IMR-90 (cell line): Measurements from ENCODE around the gene SLC8A1. TPM values are rescaled to one million over a fixed set of nuclear protein-coding genes. Genes with fewer than 3 reads are reported as not detected.

Experiments
- ATAC-seq: fragments of 200-7000 bp; cut with Tn5 transposase; 2 replicates; pipeline ENCODE4 v1.9.1; 2020; ENCODE audit warnings: low read depth, mild to moderate bottlenecking, moderate library complexity
- BruUV-seq: library from RNA; stranded (reverse); fragments of 400-500 nt; replicated peaks from 2 replicates; lab custom pipeline; 2021; lab: Mats Ljungman, UMichigan
- CTCF ChIA-PET: fragments of 300-600 bp; formaldehyde crosslinking; extraction: SDS; loops from one replicate; lab custom pipeline; 2021; ENCODE audit warnings: antibody characterized with exemption; lab: Yijun Ruan, JAX
- POLR2A ChIA-PET: fragments of 300-600 bp; sonication (Branson Sonifier 250); formaldehyde crosslinking; loops from one replicate; lab custom pipeline; 2022; ENCODE audit warnings: antibody characterized with exemption; ENCODE audit not compliant: unreplicated experiment; lab: Charles Lee
- DNase-seq: peaks from one replicate; pipeline ENCODE4 v3.0.0; 2013
- H2AFZ ChIP-seq: replicated peaks from 2 replicates; pipeline ENCODE3; 2013; ENCODE audit warnings: low read length, mild to moderate bottlenecking; ENCODE audit not compliant: poor library complexity
- H2AK5ac ChIP-seq: 2 replicates; pipeline ENCODE4 v1.6.1; 2013; ENCODE audit warnings: low read depth, low read length, inconsistent platforms
- H2AK9ac ChIP-seq: replicated peaks from 2 replicates; pipeline ENCODE3; 2013; ENCODE audit warnings: mild to moderate bottlenecking, low read depth, low read length, moderate library complexity; ENCODE audit not compliant: poor library complexity
- H2BK120ac ChIP-seq: 2 replicates; pipeline ENCODE4 v1.6.1; 2013; ENCODE audit warnings: low read depth, low read length, inconsistent platforms
- H2BK15ac ChIP-seq: 3 replicates; pipeline ENCODE4 v1.6.1; 2013; ENCODE audit warnings: low read depth, low read length, inconsistent platforms
- H2BK20ac ChIP-seq: 2 replicates; pipeline ENCODE4 v1.6.1; 2013; ENCODE audit warnings: low read depth, mild to moderate bottlenecking, inconsistent platforms, low read length, moderate library complexity
- H2BK5ac ChIP-seq: 2 replicates; pipeline ENCODE4 v1.6.1; 2013; ENCODE audit warnings: mild to moderate bottlenecking, low read depth, low read length, inconsistent platforms; ENCODE audit not compliant: poor library complexity, severe bottlenecking
- H3K14ac ChIP-seq: replicated peaks from 2 replicates; pipeline ENCODE4 v1.6.1; 2013; ENCODE audit warnings: low read depth, low read length, inconsistent platforms
- H3K18ac ChIP-seq: 2 replicates; pipeline ENCODE4 v1.6.1; 2013; ENCODE audit warnings: low read depth, low read length, control low read depth
- H3K23ac ChIP-seq: 2 replicates; pipeline ENCODE4 v1.6.1; 2013; ENCODE audit warnings: low read depth, low read length, inconsistent platforms
- H3K27ac ChIP-seq: 2 replicates; pipeline ENCODE4 v1.5.1; 2013; ENCODE audit warnings: mild to moderate bottlenecking, control low read depth, low read length; ENCODE audit not compliant: insufficient read depth
- H3K27me3 ChIP-seq: 2 replicates; pipeline ENCODE4 v1.6.1; 2013; ENCODE audit warnings: low read length; ENCODE audit not compliant: control insufficient read depth, insufficient read depth
- H3K36me3 ChIP-seq: 2 replicates; pipeline ENCODE4 v1.6.1; 2013; ENCODE audit warnings: low read length, mixed read lengths; ENCODE audit not compliant: control insufficient read depth, insufficient read depth
- H3K4ac ChIP-seq: 2 replicates; pipeline ENCODE4 v1.6.1; 2013; ENCODE audit warnings: low read depth, low read length, inconsistent platforms
- H3K4me1 ChIP-seq: 2 replicates; pipeline ENCODE4 v1.6.1; 2013; ENCODE audit warnings: low read length, mixed read lengths; ENCODE audit not compliant: control insufficient read depth, insufficient read depth
- H3K4me2 ChIP-seq: 2 replicates; pipeline ENCODE4 v1.6.1; 2013; ENCODE audit warnings: low read depth, mild to moderate bottlenecking, control low read depth, low read length, moderate library complexity
- H3K4me3 ChIP-seq: 2 replicates; pipeline ENCODE4 v1.5.1; 2013; ENCODE audit warnings: low read depth, mild to moderate bottlenecking, control low read depth, low read length, moderate library complexity; ENCODE audit not compliant: insufficient read depth
- H3K56ac ChIP-seq: 2 replicates; pipeline ENCODE4 v1.6.1; 2013; ENCODE audit warnings: low read length, inconsistent platforms; ENCODE audit not compliant: insufficient read depth; ENCODE audit errors: extremely low read depth
- H3K79me1 ChIP-seq, 2 experiments: 2 replicates each; pipeline ENCODE4 v1.6.1; 2013; ENCODE audit warnings: low read length in 2 of 2, inconsistent platforms in 1 of 2, low read depth in 1 of 2
- H3K9ac ChIP-seq: 2 replicates; pipeline ENCODE4 v1.6.1; 2013; ENCODE audit warnings: low read depth, low read length, control low read depth
- H3K9me1 ChIP-seq: 2 replicates; pipeline ENCODE4 v1.6.1; 2013; ENCODE audit warnings: low read length, inconsistent platforms; ENCODE audit not compliant: insufficient read depth
- H3K9me3 ChIP-seq: 2 replicates; pipeline ENCODE4 v1.6.1; 2013; ENCODE audit warnings: low read length; ENCODE audit not compliant: control insufficient read depth, insufficient read depth
- H4K20me1 ChIP-seq: 2 replicates; pipeline ENCODE4 v1.6.1; 2013; ENCODE audit warnings: low read length, inconsistent platforms; ENCODE audit not compliant: insufficient read depth
- H4K5ac ChIP-seq: 2 replicates; pipeline ENCODE4 v1.6.1; 2013; ENCODE audit warnings: mild to moderate bottlenecking, low read depth, low read length, control low read depth
- H4K8ac ChIP-seq, 2 experiments: 2 replicates each; pipeline ENCODE4 v1.6.1; 2013; ENCODE audit warnings: low read depth in 2 of 2, low read length in 2 of 2, control low read depth in 1 of 2, inconsistent platforms in 1 of 2
- H4K91ac ChIP-seq: 2 replicates; pipeline ENCODE4 v1.6.1; 2013; ENCODE audit warnings: low read depth, low read length, inconsistent platforms; ENCODE audit not compliant: insufficient read depth
- BHLHE40 ChIP-seq: fragments of 150-350 bp; IDR thresholded peaks from 2 replicates; pipeline ENCODE4 v1.6.1; 2016; ENCODE audit warnings: mild to moderate bottlenecking, low read depth, low read length
- CEBPB ChIP-seq: IDR thresholded peaks from 2 replicates; pipeline ENCODE4 v1.6.1; 2012; ENCODE audit warnings: low read depth, low read length, improper control_type of control experiment
- CHD1 ChIP-seq: IDR thresholded peaks from 2 replicates; pipeline ENCODE4 v1.6.1; 2012; ENCODE audit warnings: low read depth, low read length, improper control_type of control experiment
- CTCF ChIP-seq: conservative IDR thresholded peaks from 2 replicates; pipeline ENCODE4 v1.5.1; 2012; ENCODE audit warnings: mild to moderate bottlenecking, low read depth, low read length, improper control_type of control experiment
- FOS ChIP-seq: fragments of 150-350 bp; IDR thresholded peaks from 2 replicates; pipeline ENCODE4 v1.6.1; 2016; ENCODE audit warnings: low read depth, low read length
- MAFK ChIP-seq: IDR thresholded peaks from 2 replicates; pipeline ENCODE4 v1.6.1; 2012; ENCODE audit warnings: low read depth, low read length, improper control_type of control experiment
- MAZ ChIP-seq: IDR thresholded peaks from 2 replicates; pipeline ENCODE4 v1.6.1; 2012; ENCODE audit warnings: low read depth, mild to moderate bottlenecking, low read length, improper control_type of control experiment, moderate library complexity, borderline replicate concordance
- MXI1 ChIP-seq: IDR thresholded peaks from 2 replicates; pipeline ENCODE4 v1.6.1; 2012; ENCODE audit warnings: low read depth, mild to moderate bottlenecking, low read length, moderate library complexity, borderline replicate concordance
- NFE2L2 ChIP-seq: fragments of 150-350 bp; IDR thresholded peaks from 2 replicates; pipeline ENCODE4 v1.6.1; 2016; ENCODE audit warnings: low read depth, mild to moderate bottlenecking, low read length
- POLR2A ChIP-seq: IDR thresholded peaks from 2 replicates; pipeline ENCODE4 v1.6.1; 2012; ENCODE audit warnings: mild to moderate bottlenecking, low read depth, low read length
- RAD21 ChIP-seq: IDR thresholded peaks from 2 replicates; pipeline ENCODE4 v1.6.1; 2012; ENCODE audit warnings: low read length, improper control_type of control experiment
- RCOR1 ChIP-seq: IDR thresholded peaks from 2 replicates; pipeline ENCODE4 v1.6.1; 2012; ENCODE audit warnings: mild to moderate bottlenecking, low read length, improper control_type of control experiment; ENCODE audit not compliant: insufficient replicate concordance
- RFX5 ChIP-seq: IDR thresholded peaks from 2 replicates; pipeline ENCODE4 v1.8.0; 2012; ENCODE audit warnings: low read depth, mild to moderate bottlenecking, low read length, moderate library complexity
- SMC3 ChIP-seq: fragments of 150-350 bp; IDR thresholded peaks from 2 replicates; pipeline ENCODE4 v1.6.1; 2016; ENCODE audit warnings: low read depth, mild to moderate bottlenecking, antibody characterized with exemption, low read length, moderate library complexity
- WGBS, 2 experiments: methylation state at CpG; one replicate each; pipeline versions ENCODE4 v1.1.5 to v1.1.7; 2013; ENCODE audit warnings: missing lambda C conversion rate in 2 of 2; ENCODE audit not compliant: insufficient read length in 1 of 2; ENCODE audit errors: extremely low coverage in 2 of 2; 5-methylcytosine and 5-hydroxymethylcytosine counted together
- dilution Hi-C: fragments of 300-500 bp; cut with HindIII; formaldehyde crosslinking; loops from one replicate; pipeline ENCODE4 v1.14.3; 2018; ENCODE audit warnings: low sequenced_read_pairs; ENCODE audit not compliant: unreplicated experiment
- in situ Hi-C: fragments of 300-500 bp; cut with MboI; formaldehyde crosslinking; loops from 3 replicates; pipeline ENCODE4 v1.14.3; 2019; ENCODE audit warnings: low sequenced_read_pairs, inconsistent platforms, mixed read lengths
- intact Hi-C: fragments of 100-400 bp; cut with micrococcal nuclease; formaldehyde crosslinking; loops from 2 replicates; pipeline ENCODE4 v1.10.0; 2022
- polyA plus RNA-seq, 3 experiments: library from polyadenylated mRNA; depleted of rRNA; stranded (reverse); fragments of >200 nt; gene quantifications; 2 replicates each; pipeline ENCODE4 v1.2.3, GENCODE V29; 2012; ENCODE audit warnings: low replicate concordance in 1 of 3
- total RNA-seq: library from RNA; depleted of rRNA; stranded (reverse); fragments of >200 nt; gene quantifications from 2 replicates; pipeline ENCODE4 v1.2.3, GENCODE V29; 2012
- TF ChIP-seq, protein P1 (sequence below): fragments of 150-350 bp; IDR thresholded peaks from 2 replicates; pipeline ENCODE4 v1.6.1; 2017; ENCODE audit warnings: mild to moderate bottlenecking, antibody characterized with exemption, low read length, low read depth

SLC8A1 gene
- total and polyA plus RNA-seq, 2 of the 4 experiments (the other 2 are of a cell fraction): 7.7 to 57.0 TPM

GRCh38 chr2:40330096-40330495 lies 121.8 kb downstream of the SLC8A1 start:
- Histone ChIP-seq H3K56ac (no peak overlapping the region), H3K4me2 (no peak overlapping the region), H3K18ac (no peak overlapping the region), H2BK15ac (no peak overlapping the region), H4K20me1 (no peaks in the 10 kb centered on the region), H3K27me3 (no peaks in the 10 kb centered on the region), H2BK5ac (no peak overlapping the region), H2AK5ac (no peak overlapping the region), H4K5ac (no peak overlapping the region), H3K23ac (no peak overlapping the region), H3K14ac (no peak overlapping the region), H3K9me1 (no peaks in the 10 kb centered on the region), H3K4ac (no peak overlapping the region), H2AFZ (no peak overlapping the region), H2AK9ac (no peak overlapping the region), H3K79me1 (peaks cover 15 to 19% of the 10 kb centered on the region in 2 experiments; a peak in 3 of 4 replicates), H4K8ac (no peak overlapping the region), H3K36me3 (no peaks in the 10 kb centered on the region), H3K4me3 (no peak overlapping the region), H3K9me3 (no peaks in the 10 kb centered on the region), H2BK120ac (no peak overlapping the region), H2BK20ac (no peak overlapping the region), H4K91ac (no peak overlapping the region), H3K27ac (no peak overlapping the region), H3K4me1 (peaks cover 3% of the 10 kb centered on the region; the same call in 1 of the 2 replicates), H3K9ac (no peak overlapping the region)
- ATAC-seq: no peak
- BruUV-seq: no TSS peak
- intact Hi-C loops (no loop called here), dilution Hi-C loops (no loop called here), in situ Hi-C loops (no loop called here)
- ChIA-PET CTCF (no interaction called here), POLR2A (no interaction called here)
- WGBS, 2 experiments: no CpG with 5 or more reads among the region's 3 CpGs
- TF ChIP-seq MAZ (no peak), MAFK (no peak), RCOR1 (no peak), CHD1 (no peak), FOS (no peak), NFE2L2 (no peak), MXI1 (no peak), CTCF (no peak), RFX5 (no peak), SMC3 (no peak), CEBPB (no peak), RAD21 (no peak), BHLHE40 (no peak), POLR2A (no peak)
- TF ChIP-seq, protein P1, sequence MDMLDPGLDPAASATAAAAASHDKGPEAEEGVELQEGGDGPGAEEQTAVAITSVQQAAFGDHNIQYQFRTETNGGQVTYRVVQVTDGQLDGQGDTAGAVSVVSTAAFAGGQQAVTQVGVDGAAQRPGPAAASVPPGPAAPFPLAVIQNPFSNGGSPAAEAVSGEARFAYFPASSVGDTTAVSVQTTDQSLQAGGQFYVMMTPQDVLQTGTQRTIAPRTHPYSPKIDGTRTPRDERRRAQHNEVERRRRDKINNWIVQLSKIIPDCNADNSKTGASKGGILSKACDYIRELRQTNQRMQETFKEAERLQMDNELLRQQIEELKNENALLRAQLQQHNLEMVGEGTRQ: no peak
- no peak for DNase-seq
